HL-60/S4 (cell line): ENCODE measurements around the gene FBXO31.
"Not testable (repeated sequence)": the region's sequence is repeated elsewhere in the genome, so short reads cannot be mapped to it uniquely, and the experiment has no call there.

Source experiments
- in situ Hi-C: fragments of 300-500 bp; cut with MboI; formaldehyde crosslinking; loops from 2 replicates; pipeline ENCODE4 v1.14.3; 2022; ENCODE audit warnings: low sequenced_read_pairs

Gene FBXO31

GRCh38 chr16:87366288-87366687 is 17.3 kb downstream of the FBXO31 start:
- in situ Hi-C loops, result no loop called here

GRCh38 chr16:87365021-87365713 is 18.4 kb downstream of the FBXO31 start:
- in situ Hi-C loops, result no loop called here

GRCh38 chr16:87363771-87364455 is 19.7 kb downstream of the FBXO31 start:
- in situ Hi-C loops, result no loop called here

GRCh38 chr16:87362828-87363559 is 20.6 kb downstream of the FBXO31 start:
- in situ Hi-C loops, result not testable (repeated sequence)

- in situ Hi-C loops, result no loop called here
These were observed 21.5 kb downstream of the FBXO31 start for GRCh38 chr16:87361916-87362619.

GRCh38 chr16:87360862-87361610 is 22.5 kb downstream of the FBXO31 start:
- in situ Hi-C loops, result no loop called here

- in situ Hi-C loops, result no loop called here
These were observed 24.5 kb downstream of the FBXO31 start for GRCh38 chr16:87359121-87359520.

GRCh38 chr16:87358696-87359095 is 24.9 kb downstream of the FBXO31 start:
- in situ Hi-C loops, result no loop called here

- in situ Hi-C loops, result no loop called here
These were observed 25.3 kb downstream of the FBXO31 start for GRCh38 chr16:87358250-87358649.

- in situ Hi-C loops, result no loop called here
These were observed 27.1 kb downstream of the FBXO31 start for GRCh38 chr16:87356491-87356853.

GRCh38 chr16:87353613-87354012 is 30.0 kb downstream of the FBXO31 start:
- in situ Hi-C loops, result no loop called here

- in situ Hi-C loops, result no loop called here
These were observed 30.8 kb downstream of the FBXO31 start for GRCh38 chr16:87352818-87353217.

GRCh38 chr16:87351320-87351698 is 32.3 kb downstream of the FBXO31 start:
- in situ Hi-C loops, result no loop called here

GRCh38 chr16:87350681-87351319 is 32.8 kb downstream of the FBXO31 start:
- in situ Hi-C loops, result no loop called here

GRCh38 chr16:87350031-87350430 is 33.5 kb downstream of the FBXO31 start:
- in situ Hi-C loops, result no loop called here

GRCh38 chr16:87348616-87349157 is 34.9 kb downstream of the FBXO31 start:
- in situ Hi-C loops, result no loop called here

GRCh38 chr16:87347932-87348615 is 35.5 kb downstream of the FBXO31 start:
- in situ Hi-C loops, result no loop called here

- in situ Hi-C loops, result no loop called here
These were observed 37.0 kb downstream of the FBXO31 start for GRCh38 chr16:87346517-87347060.
